HK-2 (cell line): Measurements from ENCODE around the gene PPP4R2.

Experiments
- DNase-seq: peaks from one replicate; pipeline ENCODE4 v3.0.0-alpha.2; 2018; ENCODE audit not compliant: unreplicated experiment

Gene PPP4R2

DNA sequence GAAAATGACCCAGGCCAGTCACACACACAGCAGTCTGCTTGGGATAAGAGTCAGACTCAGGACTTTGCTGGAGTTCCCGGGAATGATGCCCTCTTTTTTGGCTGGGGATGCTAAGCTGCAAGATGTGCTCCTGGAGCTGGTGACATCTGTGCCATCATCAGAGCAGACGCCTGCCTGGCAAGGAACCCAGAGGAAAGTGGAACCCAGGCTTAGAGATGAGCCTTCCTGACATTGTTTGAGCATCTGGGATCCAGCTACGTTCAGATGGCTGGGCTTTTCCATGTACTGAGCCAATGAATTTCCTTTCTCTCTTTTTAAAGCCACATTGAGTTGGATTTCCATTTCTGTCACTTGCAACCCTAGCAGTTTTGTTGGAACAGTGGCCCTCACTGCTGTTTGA, 118.1 kb downstream of the PPP4R2 start:
- DNase-seq, result no peak

DNA sequence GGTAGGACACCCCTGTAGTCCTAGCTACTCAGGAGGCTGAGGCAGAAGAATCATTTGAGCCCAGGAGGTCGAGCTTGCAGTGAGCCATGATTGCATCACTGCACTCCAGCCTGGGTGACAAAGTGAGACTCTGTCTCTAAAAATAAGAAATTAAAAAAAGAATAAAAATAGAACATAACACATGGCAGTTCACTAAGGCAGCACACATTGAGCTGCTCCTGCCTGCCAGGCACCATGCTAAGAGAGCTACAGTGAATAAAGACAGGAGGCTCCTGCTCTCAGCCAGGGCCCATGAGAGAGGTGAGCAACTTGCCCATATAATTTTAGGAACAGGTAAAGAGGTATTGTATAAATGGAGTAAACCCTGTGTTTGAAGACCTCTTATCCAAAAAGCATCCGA, 119.2 kb downstream of the PPP4R2 start:
- DNase-seq, result no peak
